GM20000 (cell line): ENCODE data around the gene SIVA1.

Experiments used
- DNase-seq: peaks from one replicate; pipeline ENCODE4 v3.0.0; 2012; ENCODE audit warnings: low spot score
- TF ChIP-seq, protein P1 (sequence below): IDR thresholded peaks from 2 replicates; pipeline ENCODE4 v1.5.1; 2012; ENCODE audit warnings: mild to moderate bottlenecking, control low read depth; ENCODE audit errors: extremely low read depth, missing control alignments

Gene SIVA1

DNA sequence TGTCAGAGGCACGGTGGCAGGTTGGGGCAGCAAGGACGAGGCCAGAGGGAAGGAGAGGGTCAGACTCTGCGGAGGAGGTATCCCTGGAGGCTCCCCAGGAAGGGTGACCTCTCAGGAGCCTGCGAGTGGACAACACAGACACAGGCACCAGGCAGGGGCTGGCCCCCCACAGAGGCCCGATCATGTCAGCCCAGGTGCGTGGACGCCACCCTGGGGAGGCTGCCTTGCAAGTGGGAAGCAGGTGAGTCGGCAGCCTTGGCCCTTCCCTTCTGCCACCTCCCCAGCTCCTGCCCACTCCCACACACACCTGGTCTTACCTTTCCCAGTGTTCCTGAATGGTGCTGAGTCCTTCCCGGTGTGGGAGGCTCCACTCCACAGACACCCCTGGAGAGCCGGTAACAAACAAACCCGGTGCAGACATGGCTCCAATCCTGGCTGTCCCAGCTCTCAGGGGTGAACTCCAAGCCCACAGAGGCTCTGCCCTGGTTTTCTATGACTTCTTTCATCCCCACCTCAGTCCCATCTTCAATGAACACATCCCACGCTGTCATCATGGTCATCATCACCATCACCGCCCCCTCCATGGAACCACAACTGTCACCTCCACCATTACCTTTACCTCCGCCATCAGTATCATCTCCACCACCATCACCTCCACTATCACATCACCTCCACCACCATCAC lies 53.1 kb downstream of the SIVA1 start:
- no peak for DNase-seq
- TF ChIP-seq, protein P1, sequence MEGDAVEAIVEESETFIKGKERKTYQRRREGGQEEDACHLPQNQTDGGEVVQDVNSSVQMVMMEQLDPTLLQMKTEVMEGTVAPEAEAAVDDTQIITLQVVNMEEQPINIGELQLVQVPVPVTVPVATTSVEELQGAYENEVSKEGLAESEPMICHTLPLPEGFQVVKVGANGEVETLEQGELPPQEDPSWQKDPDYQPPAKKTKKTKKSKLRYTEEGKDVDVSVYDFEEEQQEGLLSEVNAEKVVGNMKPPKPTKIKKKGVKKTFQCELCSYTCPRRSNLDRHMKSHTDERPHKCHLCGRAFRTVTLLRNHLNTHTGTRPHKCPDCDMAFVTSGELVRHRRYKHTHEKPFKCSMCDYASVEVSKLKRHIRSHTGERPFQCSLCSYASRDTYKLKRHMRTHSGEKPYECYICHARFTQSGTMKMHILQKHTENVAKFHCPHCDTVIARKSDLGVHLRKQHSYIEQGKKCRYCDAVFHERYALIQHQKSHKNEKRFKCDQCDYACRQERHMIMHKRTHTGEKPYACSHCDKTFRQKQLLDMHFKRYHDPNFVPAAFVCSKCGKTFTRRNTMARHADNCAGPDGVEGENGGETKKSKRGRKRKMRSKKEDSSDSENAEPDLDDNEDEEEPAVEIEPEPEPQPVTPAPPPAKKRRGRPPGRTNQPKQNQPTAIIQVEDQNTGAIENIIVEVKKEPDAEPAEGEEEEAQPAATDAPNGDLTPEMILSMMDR = no peak

DNA sequence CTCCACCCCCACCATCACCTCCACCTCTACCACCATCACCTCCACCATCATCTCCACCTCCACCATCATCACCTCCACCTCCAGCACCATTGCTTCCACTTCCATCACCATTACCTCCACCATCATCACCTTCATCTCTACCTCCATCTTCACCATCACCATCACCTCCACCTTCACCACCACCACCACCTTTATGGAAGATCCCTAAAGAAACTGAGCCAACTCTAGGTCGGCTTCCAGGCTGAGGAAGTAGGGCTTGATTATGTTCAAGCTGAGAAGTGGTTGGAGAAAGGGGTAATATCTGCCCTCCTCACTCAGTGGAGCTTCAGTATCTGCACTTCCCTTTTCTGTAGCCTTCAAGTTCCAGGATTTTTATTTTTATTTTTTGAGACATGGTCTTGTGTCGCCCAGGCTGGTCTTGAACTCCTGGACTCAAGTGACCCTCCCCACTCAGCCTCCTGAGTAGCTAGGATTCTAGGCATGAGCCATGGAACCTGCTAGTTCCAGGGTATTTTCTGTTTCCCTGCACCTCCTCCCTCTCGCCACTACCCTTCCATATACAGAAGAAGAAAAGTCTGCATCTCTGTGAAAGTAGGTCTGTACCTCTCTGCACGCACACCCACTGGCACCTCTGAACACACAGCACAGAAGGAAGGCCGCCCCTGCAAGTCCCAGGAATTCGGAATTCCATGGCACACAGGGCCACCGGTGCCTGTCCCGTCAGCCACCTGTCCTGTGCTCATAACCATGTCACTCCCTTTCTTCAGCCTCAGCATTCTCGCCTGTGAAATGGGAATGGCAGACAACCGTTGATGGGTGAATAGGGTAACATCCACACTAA lies 53.9 kb downstream of the SIVA1 start:
- TF ChIP-seq, protein P1 = no peak
- no peak for DNase-seq

DNA sequence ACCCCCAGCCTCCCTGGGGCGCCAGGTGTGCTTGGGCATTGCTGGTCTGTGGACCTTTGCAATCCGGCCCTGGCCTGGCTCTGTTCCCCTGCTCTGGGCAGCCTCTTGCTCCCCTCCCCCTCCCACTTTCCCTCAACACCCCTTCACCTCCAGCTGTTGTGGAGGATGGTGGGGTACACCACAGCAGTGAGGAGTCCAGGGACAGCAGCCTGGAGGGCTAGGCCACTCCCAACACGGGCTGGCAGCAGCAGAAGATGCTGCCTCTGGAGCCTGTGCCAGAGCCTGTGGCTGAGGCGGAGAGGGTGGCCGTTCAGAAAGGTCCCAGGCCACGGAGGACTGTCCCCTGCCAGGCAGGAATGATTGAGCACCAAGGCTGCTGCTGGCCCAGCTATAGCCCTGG lies 55.5 kb downstream of the SIVA1 start:
- TF ChIP-seq, protein P1 = no peak
- DNase-seq = no peak
